SK-N-MC (cell line): Measurements from ENCODE around the gene HNRNPUL2.

Experiments
- EZH2 ChIP-seq: fragments of 200-600 bp; sonication (generic); IDR thresholded peaks from one replicate; pipeline ENCODE4 v1.6.1; 2017; ENCODE audit warnings: antibody characterized with exemption
- POLR2AphosphoS5 ChIP-seq: IDR thresholded peaks from 2 replicates; pipeline ENCODE4 v1.6.1; 2012; ENCODE audit warnings: mild to moderate bottlenecking, low read depth, low read length, borderline replicate concordance

- TF ChIP-seq EZH2 (no peak), POLR2AphosphoS5 (no peak)
Measured at GRCh38 chr11:62747475-62748160, 20.4 kb upstream of the HNRNPUL2 start.
